Ascending aorta (tissue), 2 donors: ENCODE results near the gene PSME1. TPM values are rescaled to one million over a fixed set of nuclear protein-coding genes. Genes with fewer than 3 reads are reported as not detected.

ENCODE experiments used
- DNase-seq, 2 donors: peaks; one replicate each; pipeline ENCODE4 v3.0.0-alpha.2; 2019; ENCODE audit warnings: low spot score in 2 of 2
- H3K27ac ChIP-seq, 2 donors: fragments of 200-600 bp; sonication (generic); one replicate each; pipeline ENCODE4 v1.5.1; 2016 to 2017; ENCODE audit warnings: mild to moderate bottlenecking in 1 of 2
- H3K27me3 ChIP-seq: fragments of 200-600 bp; sonication (generic); one replicate; pipeline ENCODE4 v1.5.1; 2017
- H3K36me3 ChIP-seq, 2 donors: fragments of 200-600 bp; sonication (generic); one replicate each; pipeline ENCODE4 v1.5.1; 2016
- H3K4me1 ChIP-seq, 2 donors: fragments of 200-600 bp; sonication (generic); one replicate each; pipeline ENCODE4 v1.5.1; 2016 to 2017; ENCODE audit warnings: mild to moderate bottlenecking in 1 of 2
- H3K4me3 ChIP-seq, 2 donors: fragments of 200-600 bp; sonication (generic); one replicate each; pipeline ENCODE4 v1.5.1; 2016 to 2017; ENCODE audit warnings: mild to moderate bottlenecking in 1 of 2
- H3K9me3 ChIP-seq, 2 donors: fragments of 200-600 bp; sonication (generic); one replicate each; pipeline ENCODE4 v1.5.1; 2016
- intact Hi-C: fragments of 100-400 bp; cut with DNase I; formaldehyde crosslinking; loops from one replicate; pipeline ENCODE4 v1.15.1; 2023
- total RNA-seq: library from RNA; depleted of rRNA; stranded (reverse); fragments of >200 nt; gene quantifications from one replicate; pipeline ENCODE4 v1.1.0, GENCODE V29; 2016
- TF ChIP-seq, protein P1 (sequence below), 3 experiments: fragments of 200-600 bp in 2 of 3; fragments of 450-650 bp in 1 of 3; sonication (generic) in 2 of 3; IDR thresholded peaks; one replicate each; pipeline ENCODE4 v1.5.1; 2016 to 2019; ENCODE audit warnings: antibody characterized with exemption in 3 of 3, mild to moderate bottlenecking in 1 of 3, moderate library complexity in 1 of 3

The PSME1 gene
- total RNA-seq, 1 donor from 2014 or later: 55.5 TPM

DNA sequence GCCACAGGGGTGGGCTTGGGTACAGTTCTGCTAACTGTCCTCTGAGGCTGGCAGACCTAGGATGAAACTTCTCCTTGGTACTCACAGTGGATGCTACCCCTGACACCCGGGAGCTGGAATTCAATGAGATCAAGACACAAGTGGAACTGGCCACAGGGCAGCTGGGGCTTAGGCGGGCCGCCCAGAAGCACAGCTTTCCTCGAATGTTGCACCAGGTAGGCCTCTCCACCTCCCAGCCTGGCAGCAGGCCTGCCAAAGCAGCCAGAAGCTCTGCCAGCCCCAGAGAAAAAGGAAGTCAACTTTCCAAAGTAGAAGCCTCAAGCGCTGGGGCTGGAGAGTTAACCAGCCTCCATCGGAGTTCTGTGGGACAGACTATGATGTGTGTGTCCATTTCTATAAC is 18.8 kb upstream of the PSME1 start:
- H3K36me3 ChIP-seq: peaks cover 51 to 52% of the 10 kb centered on the region in 2 donors
- H3K27me3 ChIP-seq: no peaks in the 10 kb centered on the region
- intact Hi-C loops: loop anchor here (10.0 kb wide), 2 partner anchors 248 to 642 kb away; partner anchors contain the start of gene NFATC4
- TF ChIP-seq, protein P1, sequence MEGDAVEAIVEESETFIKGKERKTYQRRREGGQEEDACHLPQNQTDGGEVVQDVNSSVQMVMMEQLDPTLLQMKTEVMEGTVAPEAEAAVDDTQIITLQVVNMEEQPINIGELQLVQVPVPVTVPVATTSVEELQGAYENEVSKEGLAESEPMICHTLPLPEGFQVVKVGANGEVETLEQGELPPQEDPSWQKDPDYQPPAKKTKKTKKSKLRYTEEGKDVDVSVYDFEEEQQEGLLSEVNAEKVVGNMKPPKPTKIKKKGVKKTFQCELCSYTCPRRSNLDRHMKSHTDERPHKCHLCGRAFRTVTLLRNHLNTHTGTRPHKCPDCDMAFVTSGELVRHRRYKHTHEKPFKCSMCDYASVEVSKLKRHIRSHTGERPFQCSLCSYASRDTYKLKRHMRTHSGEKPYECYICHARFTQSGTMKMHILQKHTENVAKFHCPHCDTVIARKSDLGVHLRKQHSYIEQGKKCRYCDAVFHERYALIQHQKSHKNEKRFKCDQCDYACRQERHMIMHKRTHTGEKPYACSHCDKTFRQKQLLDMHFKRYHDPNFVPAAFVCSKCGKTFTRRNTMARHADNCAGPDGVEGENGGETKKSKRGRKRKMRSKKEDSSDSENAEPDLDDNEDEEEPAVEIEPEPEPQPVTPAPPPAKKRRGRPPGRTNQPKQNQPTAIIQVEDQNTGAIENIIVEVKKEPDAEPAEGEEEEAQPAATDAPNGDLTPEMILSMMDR (IDR thresholded peaks at IDR 0.05): no peak
- H3K9me3 ChIP-seq: no peaks in the 10 kb centered on the region
- DNase-seq: no peak
- H3K27ac ChIP-seq: no peak overlapping the region
- H3K4me3 ChIP-seq: no peak overlapping the region
- peaks cover 9 to 16% of the 10 kb centered on the region in 2 donors for H3K4me1 ChIP-seq

DNA sequence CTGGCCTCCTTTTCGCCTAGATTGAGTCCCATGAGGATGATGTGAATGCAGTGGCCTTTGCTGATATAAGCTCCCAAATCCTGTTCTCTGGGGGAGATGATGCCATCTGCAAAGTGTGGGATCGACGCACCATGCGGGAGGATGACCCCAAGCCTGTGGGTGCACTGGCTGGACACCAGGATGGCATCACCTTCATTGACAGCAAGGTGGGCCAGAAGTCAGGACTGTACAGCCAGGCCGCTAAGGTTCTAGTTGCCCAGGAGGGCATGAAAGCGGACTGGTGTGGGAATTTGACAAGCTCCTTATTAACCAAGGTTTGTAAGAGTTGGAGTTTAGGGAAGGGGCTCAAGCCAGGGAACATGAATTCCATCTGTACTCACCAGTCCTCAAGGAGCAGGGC is 16.3 kb upstream of the PSME1 start:
- Histone ChIP-seq H3K4me1 (peaks cover 9 to 14% of the 10 kb centered on the region in 2 donors), H3K4me3 (no peak overlapping the region), H3K36me3 (peaks cover 70 to 75% of the 10 kb centered on the region in 2 donors), H3K27ac (no peak overlapping the region), H3K27me3 (no peaks in the 10 kb centered on the region), H3K9me3 (no peaks in the 10 kb centered on the region)
- intact Hi-C loops: loop anchor here (10.0 kb wide), 2 partner anchors 245 to 645 kb away; partner anchors contain the start of gene NFATC4
- DNase-seq: no peak
- TF ChIP-seq, protein P1 (IDR thresholded peaks at IDR 0.05): no peak

DNA sequence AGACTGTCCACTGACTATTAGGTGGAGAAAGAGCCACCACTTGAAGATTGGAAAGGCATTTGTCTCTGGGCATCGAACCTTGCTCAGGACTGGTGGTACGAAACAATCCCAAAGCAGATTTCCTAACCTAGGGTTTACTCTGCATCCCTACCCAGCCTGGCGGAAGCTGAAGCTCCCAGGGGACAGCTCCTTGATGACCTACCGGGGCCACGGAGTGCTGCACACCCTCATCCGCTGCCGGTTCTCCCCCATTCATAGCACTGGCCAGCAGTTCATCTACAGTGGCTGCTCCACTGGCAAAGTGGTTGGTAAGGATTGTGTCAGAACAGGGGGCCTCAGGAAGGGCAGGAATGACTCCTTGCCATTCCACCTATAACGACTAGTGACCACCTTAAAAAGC is 14.8 kb upstream of the PSME1 start:
- H3K4me1 ChIP-seq: peaks cover 1 to 5% of the 10 kb centered on the region in 2 donors
- no peak overlapping the region for H3K27ac ChIP-seq
- TF ChIP-seq, protein P1 (IDR thresholded peaks at IDR 0.05): no peak
- intact Hi-C loops: no loop called here
- no peak for DNase-seq
- no peaks in the 10 kb centered on the region for H3K27me3 ChIP-seq
- peaks cover 70 to 75% of the 10 kb centered on the region in 2 donors for H3K36me3 ChIP-seq
- H3K9me3 ChIP-seq: no peaks in the 10 kb centered on the region
- H3K4me3 ChIP-seq: no peak overlapping the region

DNA sequence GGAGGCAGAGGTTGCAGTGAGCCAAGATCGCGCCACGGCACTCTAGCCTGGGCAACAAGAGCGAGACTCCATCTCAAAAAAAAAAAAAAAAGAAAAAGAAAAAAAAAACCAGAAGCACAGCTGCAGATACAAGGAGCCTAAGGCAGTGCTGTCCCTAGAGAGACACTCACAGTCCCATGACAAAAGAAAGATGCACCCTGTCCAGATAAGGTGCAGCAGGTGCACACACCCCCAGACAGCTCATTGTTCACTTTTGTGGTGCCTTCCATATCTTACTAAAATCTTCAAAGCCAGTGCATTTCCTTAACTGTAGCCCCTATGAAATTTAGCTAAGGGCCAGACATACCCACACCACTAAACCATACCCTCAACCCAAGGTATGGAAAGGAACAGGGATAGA is 13.6 kb upstream of the PSME1 start:
- Histone ChIP-seq H3K36me3 (peaks cover 67 to 69% of the 10 kb centered on the region in 2 donors), H3K27ac (no peak overlapping the region), H3K27me3 (no peaks in the 10 kb centered on the region), H3K9me3 (no peaks in the 10 kb centered on the region), H3K4me1 (no peaks in the 10 kb centered on the region), H3K4me3 (no peak overlapping the region)
- no peak for DNase-seq
- intact Hi-C loops: no loop called here
- TF ChIP-seq, protein P1 (IDR thresholded peaks at IDR 0.05): no peak

DNA sequence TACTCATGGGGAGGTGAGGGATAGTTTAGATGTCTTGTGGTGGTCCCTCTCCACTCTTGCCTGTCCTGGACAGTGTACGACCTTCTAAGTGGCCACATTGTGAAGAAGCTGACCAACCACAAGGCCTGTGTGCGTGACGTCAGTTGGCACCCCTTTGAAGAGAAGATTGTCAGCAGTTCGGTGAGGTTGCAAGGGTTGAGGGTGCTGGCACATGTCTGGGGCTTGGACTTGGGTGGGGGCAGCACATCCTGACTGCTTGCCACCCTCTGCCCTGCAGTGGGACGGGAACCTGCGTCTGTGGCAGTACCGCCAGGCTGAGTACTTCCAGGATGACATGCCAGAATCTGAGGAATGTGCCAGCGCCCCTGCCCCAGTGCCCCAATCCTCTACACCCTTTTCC is 13.1 kb upstream of the PSME1 start:
- DNase-seq: no peak
- H3K27me3 ChIP-seq: no peaks in the 10 kb centered on the region
- H3K9me3 ChIP-seq: no peaks in the 10 kb centered on the region
- H3K27ac ChIP-seq: no peak overlapping the region
- intact Hi-C loops: no loop called here
- H3K4me3 ChIP-seq: no peak overlapping the region
- no peaks in the 10 kb centered on the region for H3K4me1 ChIP-seq
- peaks cover 62 to 64% of the 10 kb centered on the region in 2 donors for H3K36me3 ChIP-seq
- TF ChIP-seq, protein P1 (IDR thresholded peaks at IDR 0.05): no peak
